Cardiac muscle cell (in vitro differentiated cells and primary cell): ENCODE data around the gene KTI12. TPM values are rescaled to one million over a fixed set of nuclear protein-coding genes. Genes with fewer than 3 reads are reported as not detected.

Experiments
- DNase-seq, 2 donors: peaks; one replicate each; pipeline versions ENCODE4 v3.0.0 to v3.0.0-alpha.2; 2010 to 2017; ENCODE audit warnings: low read depth in 1 of 2, low spot score in 1 of 2
- H3K27ac ChIP-seq: fragments of 200-600 bp; sonication (generic); 2 replicates; pipeline ENCODE4 v1.5.1; 2016
- H3K27me3 ChIP-seq: fragments of 200-600 bp; sonication (generic); 2 replicates; pipeline ENCODE4 v1.6.0; 2016; ENCODE audit warnings: control low read depth
- H3K36me3 ChIP-seq: fragments of 200-600 bp; sonication (generic); 2 replicates; pipeline ENCODE4 v1.5.1; 2016; ENCODE audit warnings: control low read depth
- H3K4me1 ChIP-seq: fragments of 200-600 bp; sonication (generic); 2 replicates; pipeline ENCODE4 v1.8.1; 2017; ENCODE audit warnings: low read depth, mild to moderate bottlenecking, mixed run types
- H3K4me3 ChIP-seq: fragments of 200-600 bp; sonication (generic); 2 replicates; pipeline ENCODE4 v1.5.1; 2016; ENCODE audit warnings: mild to moderate bottlenecking
- H3K9me3 ChIP-seq: fragments of 200-600 bp; sonication (generic); 2 replicates; pipeline ENCODE4 v1.5.1; 2017; ENCODE audit warnings: low read depth, mild to moderate bottlenecking, control low read depth
- CTCF ChIP-seq: IDR thresholded peaks from 2 replicates; pipeline ENCODE4 v1.5.1; 2012; ENCODE audit warnings: low read depth, mild to moderate bottlenecking, low read length
- polyA plus RNA-seq: library from polyadenylated mRNA; unstranded; fragments of >200 nt; fragmentation: Nextera tagmentation; extraction: Ambion mirVana; gene quantifications from 2 replicates; pipeline ENCODE4 v1.2.1, GENCODE V29; 2016
- total RNA-seq: library from RNA; depleted of rRNA; stranded (reverse); fragments of >200 nt; gene quantifications from 2 replicates; pipeline ENCODE4 v1.2.3, GENCODE V29; 2016

The KTI12 gene
- total and polyA plus RNA-seq, 2 experiments from 2014 or later = 6.6 to 11.9 TPM

- no peak overlapping the region for H3K4me3 ChIP-seq
- no peak for DNase-seq
- TF ChIP-seq CTCF = no peak
Measured at GRCh38 chr1:51986718-51987117, 46.9 kb downstream of the KTI12 start.

GRCh38 chr1:51982161-51982560 is 51.4 kb downstream of the KTI12 start:
- no peaks in the 10 kb centered on the region for H3K9me3 ChIP-seq

More at GRCh38 chr1:51986718-51987117, 46.9 kb downstream of the KTI12 start:
- H3K36me3 ChIP-seq = no peaks in the 10 kb centered on the region
- H3K27ac ChIP-seq = no peak overlapping the region
- H3K4me1 ChIP-seq = no peaks in the 10 kb centered on the region
- no peaks in the 10 kb centered on the region for H3K9me3 ChIP-seq
- peaks cover 4% of the 10 kb centered on the region for H3K27me3 ChIP-seq

More at GRCh38 chr1:51982161-51982560, 51.4 kb downstream of the KTI12 start:
- no peaks in the 10 kb centered on the region for H3K4me1 ChIP-seq
- TF ChIP-seq CTCF = no peak
- H3K27me3 ChIP-seq = no peaks in the 10 kb centered on the region
- DNase-seq = no peak
- no peak overlapping the region for H3K4me3 ChIP-seq
- no peak overlapping the region for H3K27ac ChIP-seq
- no peaks in the 10 kb centered on the region for H3K36me3 ChIP-seq

Other genes starting within 250 kb of the KTI12 start
- 34.4 and 51.3 TPM in 2 replicates for gene NRDC, start 155.1 kb downstream of the KTI12 start, total RNA-seq
- gene NRDC, start 155.1 kb downstream of the KTI12 start, polyA plus RNA-seq = 109 and 113 TPM in 2 replicates
- 2.7 and 6.9 TPM in 2 replicates for gene RAB3B, start 43.1 kb downstream of the KTI12 start, total RNA-seq
- gene RAB3B, start 43.1 kb downstream of the KTI12 start, polyA plus RNA-seq = 1.5 and 4.2 TPM in 2 replicates
- 48.8 and 51.9 TPM in 2 replicates for gene TXNDC12, start 21.4 kb upstream of the KTI12 start, total RNA-seq
- 58.0 and 62.4 TPM in 2 replicates for gene TXNDC12, start 21.4 kb upstream of the KTI12 start, polyA plus RNA-seq
- 51.1 and 66.0 TPM in 2 replicates for gene BTF3L4, start 22.5 kb upstream of the KTI12 start, total RNA-seq
- 108 and 137 TPM in 2 replicates for gene BTF3L4, start 22.5 kb upstream of the KTI12 start, polyA plus RNA-seq
- gene ZFYVE9, start 108.3 kb upstream of the KTI12 start, total RNA-seq = 23.1 and 30.3 TPM in 2 replicates
- gene ZFYVE9, start 108.3 kb upstream of the KTI12 start, polyA plus RNA-seq = 7.1 and 9.8 TPM in 2 replicates